GM21381 (cell line): Measurements from ENCODE around the gene B3GALT5.
"Not testable (repeated sequence)": the region's sequence is repeated elsewhere in the genome, so short reads cannot be mapped to it uniquely, and the experiment has no call there.

ENCODE experiments used
- ATAC-seq: cut with Tn5 transposase; IDR thresholded peaks from one replicate; pipeline ENCODE4 v1.9.1; 2021; ENCODE audit warnings: mild to moderate bottlenecking, moderate library complexity; ENCODE audit not compliant: unreplicated experiment

Gene B3GALT5

GRCh38 chr21:39612233-39613040 is at the start of gene B3GALT5:
Gene B3GALT5 (plus strand): TSS chr21:39612940. CDS start chr21:39660560, 47,620 bp downstream.
- no peak for ATAC-seq

- ATAC-seq, result no peak
Observed at GRCh38 chr21:39564200-39564599, 48.5 kb upstream of the B3GALT5 start.

- no peak for ATAC-seq
Observed at GRCh38 chr21:39567180-39567972, 45.4 kb upstream of the B3GALT5 start.

- no peak for ATAC-seq
Observed at GRCh38 chr21:39568361-39568760, 44.4 kb upstream of the B3GALT5 start.

GRCh38 chr21:39575775-39576174 is 37.0 kb upstream of the B3GALT5 start:
- ATAC-seq, result no peak

- ATAC-seq, result no peak
Observed at GRCh38 chr21:39576518-39577128, 36.1 kb upstream of the B3GALT5 start.

- ATAC-seq, result no peak
Observed at GRCh38 chr21:39579734-39580332, 32.9 kb upstream of the B3GALT5 start.

GRCh38 chr21:39580744-39581143 is 32.0 kb upstream of the B3GALT5 start:
- ATAC-seq, result no peak

GRCh38 chr21:39581414-39581813 is 31.3 kb upstream of the B3GALT5 start:
- ATAC-seq, result no peak

GRCh38 chr21:39582749-39583148 is 30.0 kb upstream of the B3GALT5 start:
- no peak for ATAC-seq

GRCh38 chr21:39583586-39583985 is 29.2 kb upstream of the B3GALT5 start:
- not testable (repeated sequence) for ATAC-seq

- no peak for ATAC-seq
Observed at GRCh38 chr21:39587376-39587775, 25.4 kb upstream of the B3GALT5 start.

- no peak for ATAC-seq
Observed at GRCh38 chr21:39588884-39589283, 23.9 kb upstream of the B3GALT5 start.

GRCh38 chr21:39593522-39593921 is 19.2 kb upstream of the B3GALT5 start:
- ATAC-seq, result no peak

GRCh38 chr21:39595465-39595864 is 17.3 kb upstream of the B3GALT5 start:
- ATAC-seq, result no peak

GRCh38 chr21:39597595-39597994 is 15.1 kb upstream of the B3GALT5 start:
- ATAC-seq, result no peak

GRCh38 chr21:39599191-39599970 is 13.4 kb upstream of the B3GALT5 start:
- no peak for ATAC-seq

GRCh38 chr21:39601187-39601928 is 11.4 kb upstream of the B3GALT5 start:
- no peak for ATAC-seq

GRCh38 chr21:39602076-39602689 is 10.6 kb upstream of the B3GALT5 start:
- ATAC-seq, result no peak
